K562 (cell line): ENCODE results near the gene IL1R1. TPM values are rescaled to one million over a fixed set of nuclear protein-coding genes. Genes with fewer than 3 reads are reported as not detected.

Source experiments
- ARID3B ChIP-seq: fragments of 250-450 bp; sonication (Bioruptor Pico); IDR thresholded peaks from 2 replicates; pipeline ENCODE4 v1.4.0; 2020; ENCODE audit warnings: borderline replicate concordance
- ARNT ChIP-seq, 2 experiments: fragments of 450-650 bp; IDR thresholded peaks; 2 replicates each; pipeline ENCODE4 v1.6.1; 2016; ENCODE audit warnings: mild to moderate bottlenecking in 1 of 2
- ATF7 ChIP-seq: fragments of 450-650 bp; IDR thresholded peaks from 2 replicates; pipeline ENCODE4 v1.7.1; 2014; ENCODE audit warnings: mild to moderate bottlenecking, moderate library complexity
- BCOR ChIP-seq: fragments of 450-650 bp; IDR thresholded peaks from 2 replicates; pipeline ENCODE4 v1.6.1; 2016
- BRCA1 ChIP-seq, 2 experiments: fragments of 450-650 bp in 1 of 2; sonication (generic) in 1 of 2; formaldehyde crosslinking in 1 of 2; IDR thresholded peaks; 2 replicates each; pipeline versions ENCODE4 v1.5.0 to v1.6.1; 2017 to 2020; ENCODE audit warnings: mild to moderate bottlenecking in 1 of 2, missing genetic modification reagents in 1 of 2
- BRF1 ChIP-seq: IDR thresholded peaks from 3 replicates; pipeline ENCODE4 v1.6.1; 2011; ENCODE audit warnings: borderline replicate concordance, mild to moderate bottlenecking; ENCODE audit not compliant: insufficient read length; ENCODE audit errors: extremely low read depth
- C11orf30 ChIP-seq: fragments of 450-650 bp; IDR thresholded peaks from 2 replicates; pipeline ENCODE4 v1.6.1; 2016; ENCODE audit warnings: low read depth, mild to moderate bottlenecking
- CEBPB ChIP-seq: fragments of 450-650 bp; IDR thresholded peaks from 2 replicates; pipeline ENCODE4 v1.6.1; 2016; ENCODE audit warnings: missing genetic modification characterization, missing compliant biosample characterization
- CREB1 ChIP-seq, 2 experiments: sonication (generic) in 1 of 2; formaldehyde crosslinking in 1 of 2; IDR thresholded peaks; 2 replicates each; pipeline versions ENCODE4 v1.6.1 to v1.8.0; 2012 to 2022; ENCODE audit warnings: inconsistent platforms in 1 of 2, mild to moderate bottlenecking in 1 of 2, missing genetic modification reagents in 1 of 2, moderate library complexity in 1 of 2
- CTBP1 ChIP-seq: fragments of 450-650 bp; IDR thresholded peaks from 2 replicates; pipeline ENCODE4 v1.6.1; 2016; ENCODE audit warnings: borderline replicate concordance
- DACH1 ChIP-seq: fragments of 450-650 bp; IDR thresholded peaks from 2 replicates; pipeline ENCODE4 v1.6.1; 2018; ENCODE audit not compliant: partially characterized antibody
- DPF2 ChIP-seq: fragments of 450-650 bp; IDR thresholded peaks from 2 replicates; pipeline ENCODE4 v1.6.1; 2016
- EHMT2 ChIP-seq: fragments of 450-650 bp; IDR thresholded peaks from 2 replicates; pipeline ENCODE4 v1.6.1; 2018; ENCODE audit warnings: antibody characterized with exemption
- ETV1 ChIP-seq: fragments of 450-650 bp; conservative IDR thresholded peaks from 2 replicates; pipeline ENCODE4 v1.6.1; 2016; ENCODE audit warnings: missing genetic modification characterization, control low read depth, low read depth, missing compliant biosample characterization
- GABPA ChIP-seq: fragments of 200-800 bp; sonication (Bioruptor generic); conservative IDR thresholded peaks from 2 replicates; pipeline ENCODE4 v1.6.1; 2016; ENCODE audit warnings: low read depth, missing genetic modification characterization, missing compliant biosample characterization
- HCFC1 ChIP-seq: IDR thresholded peaks from 2 replicates; pipeline ENCODE4 v1.6.1; 2012; ENCODE audit warnings: low read depth, low read length, improper control_type of control experiment
- HDAC3 ChIP-seq: fragments of 450-650 bp; IDR thresholded peaks from 2 replicates; pipeline ENCODE4 v1.6.1; 2018; ENCODE audit warnings: borderline replicate concordance, mild to moderate bottlenecking, moderate library complexity; ENCODE audit not compliant: partially characterized antibody
- HNRNPK ChIP-seq: fragments of 200-400 bp; formaldehyde crosslinking; IDR thresholded peaks from one replicate; pipeline ENCODE4 v1.6.1; 2018; ENCODE audit warnings: mild to moderate bottlenecking, low read depth, low read length; ENCODE audit not compliant: poor library complexity, severe bottlenecking
- KDM1A ChIP-seq, 2 experiments: fragments of 450-650 bp; IDR thresholded peaks; 2 replicates each; pipeline ENCODE4 v1.6.1; 2016; ENCODE audit warnings: mild to moderate bottlenecking in 2 of 2
- MAFG ChIP-seq: fragments of 450-650 bp; conservative IDR thresholded peaks from 2 replicates; pipeline ENCODE4 v1.6.1; 2016; ENCODE audit warnings: missing genetic modification characterization, missing compliant biosample characterization
- MTA3 ChIP-seq: fragments of 450-650 bp; formaldehyde crosslinking; IDR thresholded peaks from 2 replicates; pipeline ENCODE4 v1.6.1; 2017; ENCODE audit warnings: mild to moderate bottlenecking, borderline replicate concordance
- NCOR1 ChIP-seq: fragments of 450-650 bp; IDR thresholded peaks from 2 replicates; pipeline ENCODE4 v1.6.1; 2016; ENCODE audit warnings: mild to moderate bottlenecking, moderate library complexity
- NRF1 ChIP-seq, 2 experiments: fragments of 450-650 bp; IDR thresholded peaks in 1 of 2; conservative IDR thresholded peaks in 1 of 2; 2 replicates each; pipeline ENCODE4 v1.6.1; 2014; ENCODE audit warnings: mild to moderate bottlenecking in 2 of 2
- PRMT5 ChIP-seq: sonication (generic); formaldehyde crosslinking; IDR thresholded peaks from 2 replicates; pipeline ENCODE4 v1.5.0; 2020; ENCODE audit warnings: missing genetic modification reagents
- TAL1 ChIP-seq: fragments of 450-650 bp; IDR thresholded peaks from 2 replicates; pipeline ENCODE4 v1.6.1; 2016; ENCODE audit warnings: mild to moderate bottlenecking
- TRIM28 ChIP-seq: fragments of 450-650 bp; IDR thresholded peaks from 2 replicates; pipeline ENCODE4 v1.6.1; 2017
- ZNF512 ChIP-seq: IDR thresholded peaks from 2 replicates; pipeline ENCODE4 v1.6.1; 2016; ENCODE audit warnings: missing genetic modification characterization, missing compliant biosample characterization
- polyA plus RNA-seq, 8 experiments: library from polyadenylated mRNA; depleted of rRNA in 4 of 8; stranded (reverse) in 5 of 8; unstranded in 3 of 8; fragments of >200 nt; fragmentation: Nextera tagmentation in 2 of 8; fragmentation: Illumina TruSeq in 1 of 8; extraction: Ambion mirVana in 2 of 8; extraction: Trizol in 1 of 8; gene quantifications; 2 replicates each; pipeline versions ENCODE4 v1.2.1 to v1.2.3, GENCODE V29; 2011 to 2014; ENCODE audit warnings: inconsistent platforms in 1 of 8, missing spikeins in 1 of 8
- total RNA-seq, 7 experiments: library from RNA; depleted of rRNA in 6 of 7; stranded (reverse); fragments of >200 nt in 6 of 7; fragmentation: Illumina TruSeq in 2 of 7; extraction: Trizol in 2 of 7; gene quantifications; 2 replicates each; pipeline versions ENCODE4 v1.2.1 to v1.2.3, GENCODE V29; 2011 to 2021; ENCODE audit warnings: low replicate concordance in 1 of 7
- TF ChIP-seq, protein P1 (sequence below), 2 experiments: fragments of 450-650 bp in 1 of 2; sonication (generic) in 1 of 2; formaldehyde crosslinking in 1 of 2; IDR thresholded peaks in 1 of 2; conservative IDR thresholded peaks in 1 of 2; 2 replicates each; pipeline versions ENCODE4 v1.6.1 to v1.8.1; 2016 to 2023; ENCODE audit warnings: mild to moderate bottlenecking in 2 of 2, moderate library complexity in 2 of 2, inconsistent platforms in 1 of 2, missing genetic modification reagents in 1 of 2

Gene IL1R1
- total and polyA plus RNA-seq, 9 of the 15 experiments (the other 6 are each of a cell fraction or from before 2014, with no cell fraction given) = 0.81 to 3.9 (median 1.6) TPM

- no peak for TF ChIP-seq ZNF512 (tag)
- peak; percentile 68; the same call in 1 of the 2 replicates for TF ChIP-seq ATF7
- TF ChIP-seq PRMT5 = no peak
- TF ChIP-seq KDM1A (IDR thresholded peaks at IDR 0.05) = peak; percentile 85 to 86
- TF ChIP-seq BCOR = no peak
- peak; percentile 21; the same call in 1 of the 2 replicates for TF ChIP-seq HCFC1
- TF ChIP-seq BRCA1 (IDR thresholded peaks at IDR 0.05) = no peak
- TF ChIP-seq BRCA1 (CRISPR knock-in tag; IDR thresholded peaks at IDR 0.05) = no peak
- TF ChIP-seq ARNT (IDR thresholded peaks at IDR 0.05) = peak in 1 of 2 experiments; percentile 88; a peak in 1 of 4 replicates
- no peak for TF ChIP-seq GABPA (tag)
- TF ChIP-seq, protein P1, sequence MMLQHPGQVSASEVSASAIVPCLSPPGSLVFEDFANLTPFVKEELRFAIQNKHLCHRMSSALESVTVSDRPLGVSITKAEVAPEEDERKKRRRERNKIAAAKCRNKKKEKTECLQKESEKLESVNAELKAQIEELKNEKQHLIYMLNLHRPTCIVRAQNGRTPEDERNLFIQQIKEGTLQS (IDR thresholded peaks at IDR 0.05) = peak; percentile 92
- TF ChIP-seq, protein P1 (CRISPR knock-in tag; conservative IDR thresholded peaks at IDR 0.05) = no peak
- peak; percentile 31; the same call in 1 of the 2 replicates for TF ChIP-seq CREB1 (IDR thresholded peaks at IDR 0.05)
- TF ChIP-seq CREB1 (CRISPR knock-in tag; IDR thresholded peaks at IDR 0.05) = no peak
- peak; percentile 41; the same call in 1 of the 2 replicates for TF ChIP-seq TRIM28
- TF ChIP-seq EHMT2 = peak; percentile 68
- peak; percentile 67 for TF ChIP-seq CTBP1
- TF ChIP-seq MAFG (tag) = peak; percentile 87
- peak in 1 of 2 experiments; percentile 28; a peak in 3 of 4 replicates for TF ChIP-seq NRF1 (conservative IDR thresholded peaks at IDR 0.05 in 1 of 2, IDR thresholded peaks at IDR 0.05 in 1 of 2)
- TF ChIP-seq CEBPB (tag) = peak; percentile 96
- TF ChIP-seq HNRNPK = no peak
- peak; percentile 80 for TF ChIP-seq DACH1
- 0 out of 2 replicates have a peak, but pooled peaks have one; percentile 29 for TF ChIP-seq ETV1 (tag)
- peak; percentile 94 for TF ChIP-seq DPF2
- TF ChIP-seq TAL1 = peak; percentile 79
- TF ChIP-seq HDAC3 = peak; percentile 27
- TF ChIP-seq ARID3B (CRISPR knock-in tag) = no peak
- TF ChIP-seq C11orf30 = peak; percentile 65
- TF ChIP-seq NCOR1 = peak; percentile 43
- TF ChIP-seq BRF1 = no peak
- 0 out of 2 replicates have a peak, but pooled peaks have one; percentile 45 for TF ChIP-seq MTA3
Measured at GRCh38 chr2:102094917-102095316, 47.6 kb upstream of the IL1R1 start (continued).
